ENCODE data around the gene CCDC102B.

The CCDC102B gene

DNA sequence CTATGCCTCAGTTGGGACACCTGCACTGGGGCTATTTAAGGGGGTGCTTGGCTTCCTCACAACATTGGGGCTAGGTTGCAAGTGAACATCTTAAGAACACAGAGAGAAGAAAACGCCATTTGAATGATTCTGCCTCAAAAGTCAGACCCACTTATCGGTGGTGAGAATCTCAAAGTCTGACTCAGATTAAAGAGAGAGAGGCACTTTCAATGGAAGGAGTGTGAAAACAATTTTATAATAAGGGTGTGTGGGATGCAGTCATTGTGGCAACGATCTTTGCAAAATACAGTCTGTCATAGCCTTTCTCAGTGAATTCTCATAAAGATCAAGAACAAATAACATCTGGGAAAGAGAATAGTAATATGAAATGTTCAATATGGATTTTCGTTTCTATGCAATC, 41.8 kb downstream of the CCDC102B start:
- in situ Hi-C loops (cut with HindIII; ENCODE audit: low pct_unique_long_range_greater_than_20kb, low sequenced_read_pairs): no loop called here
- DNase-seq (ENCODE audit: low read depth in 1 of 2, low spot score in 1 of 2): no peak

DNA sequence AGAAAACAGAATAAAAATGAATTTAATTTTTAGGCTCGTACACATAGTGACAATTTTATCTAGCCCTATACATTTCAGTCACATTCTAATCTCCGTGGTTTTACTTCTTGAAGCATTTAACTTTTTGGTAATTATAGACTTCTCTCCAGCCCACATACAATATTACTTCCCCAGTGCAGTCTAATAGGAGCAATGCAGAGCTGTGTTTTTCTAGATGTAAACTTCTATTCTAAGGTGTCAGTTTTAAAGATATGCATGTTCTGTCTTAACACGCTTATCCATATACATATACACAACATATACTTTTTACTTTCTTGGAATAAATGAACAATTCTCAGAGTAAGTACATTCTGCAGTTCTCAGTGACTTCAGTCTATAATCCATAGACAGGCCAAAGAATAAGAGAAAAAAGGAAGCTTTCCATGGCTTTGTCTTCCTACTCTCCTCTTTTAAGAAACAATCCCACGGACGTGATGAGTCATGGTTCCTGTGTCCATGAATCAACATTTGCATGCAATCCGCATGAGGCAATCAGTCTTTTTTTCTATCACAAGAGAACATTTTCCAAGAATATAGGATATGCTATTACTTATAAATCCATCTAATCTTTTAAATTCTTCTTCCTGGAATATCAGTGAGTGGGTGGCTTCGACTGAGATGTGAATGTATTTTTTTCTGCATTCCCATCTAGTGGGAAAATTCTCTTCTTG, 42.8 kb downstream of the CCDC102B start:
- no peak for TF ChIP-seq JUND (IDR thresholded peaks at IDR 0.05; ENCODE audit: low read depth)
- in situ Hi-C loops (cut with HindIII; ENCODE audit: low pct_unique_long_range_greater_than_20kb, low sequenced_read_pairs): no loop called here
- peak in 1 of 2 experiments; percentile 15 for DNase-seq (ENCODE audit: low read depth in 1 of 2, low spot score in 1 of 2)

More for the DNA sequence above, 41.8 kb downstream of the CCDC102B start:
- no peak for TF ChIP-seq JUND (IDR thresholded peaks at IDR 0.05; ENCODE audit: low read depth)

DNA sequence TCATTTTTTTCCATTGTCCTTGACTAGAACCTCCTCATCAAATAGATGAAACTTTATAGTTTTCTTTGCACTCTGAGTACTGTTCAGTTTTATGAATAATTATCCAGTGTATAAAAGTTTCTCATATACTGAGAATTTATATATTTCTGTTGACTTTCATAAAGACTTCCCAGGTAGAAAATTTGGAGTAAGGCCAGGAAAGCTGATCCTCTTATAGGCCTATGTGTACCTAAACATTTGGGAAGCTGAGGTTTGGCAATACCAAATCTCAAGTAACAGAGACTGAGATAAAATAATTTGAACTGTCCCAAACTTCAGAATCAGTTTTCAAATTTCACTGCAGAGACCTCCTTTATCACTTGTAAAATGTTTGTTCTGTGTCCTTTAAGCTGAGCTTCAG, 43.4 kb downstream of the CCDC102B start:
- no peak for TF ChIP-seq JUND (IDR thresholded peaks at IDR 0.05; ENCODE audit: low read depth)
- no peak for DNase-seq (ENCODE audit: low read depth in 1 of 2, low spot score in 1 of 2)
- in situ Hi-C loops (cut with HindIII; ENCODE audit: low pct_unique_long_range_greater_than_20kb, low sequenced_read_pairs): no loop called here

- in situ Hi-C loops (cut with HindIII; ENCODE audit: low pct_unique_long_range_greater_than_20kb, low sequenced_read_pairs): no loop called here
- no peak for TF ChIP-seq JUND (IDR thresholded peaks at IDR 0.05; ENCODE audit: low read depth)
- no peak for DNase-seq (ENCODE audit: low read depth in 1 of 2, low spot score in 1 of 2)
Measured at GRCh38 chr18:68842951-68843350, 45.1 kb downstream of the CCDC102B start.

GRCh38 chr18:68843473-68844089, 45.7 kb downstream of the CCDC102B start:
- DNase-seq (ENCODE audit: low read depth in 1 of 2, low spot score in 1 of 2): no peak
- in situ Hi-C loops (cut with HindIII; ENCODE audit: low pct_unique_long_range_greater_than_20kb, low sequenced_read_pairs): no loop called here
- no peak for TF ChIP-seq JUND (IDR thresholded peaks at IDR 0.05; ENCODE audit: low read depth)

GRCh38 chr18:68847219-68847837, 49.4 kb downstream of the CCDC102B start:
- no peak for TF ChIP-seq JUND (IDR thresholded peaks at IDR 0.05; ENCODE audit: low read depth)
- in situ Hi-C loops (cut with HindIII; ENCODE audit: low pct_unique_long_range_greater_than_20kb, low sequenced_read_pairs): no loop called here
- DNase-seq (ENCODE audit: low read depth in 1 of 2, low spot score in 1 of 2): peak in 1 of 2 experiments; percentile 23

- no peak for TF ChIP-seq JUND (IDR thresholded peaks at IDR 0.05; ENCODE audit: low read depth)
- in situ Hi-C loops (cut with HindIII; ENCODE audit: low pct_unique_long_range_greater_than_20kb, low sequenced_read_pairs): no loop called here
- no peak for DNase-seq (ENCODE audit: low read depth in 1 of 2, low spot score in 1 of 2)
Measured at GRCh38 chr18:68848242-68848641, 50.4 kb downstream of the CCDC102B start.

- in situ Hi-C loops (cut with HindIII; ENCODE audit: low pct_unique_long_range_greater_than_20kb, low sequenced_read_pairs): no loop called here
- TF ChIP-seq JUND (IDR thresholded peaks at IDR 0.05; ENCODE audit: low read depth): no peak
- DNase-seq (ENCODE audit: low read depth in 1 of 2, low spot score in 1 of 2): no peak
Measured at GRCh38 chr18:68854786-68855391, 57.0 kb downstream of the CCDC102B start.

GRCh38 chr18:68855491-68855890, 57.6 kb downstream of the CCDC102B start:
- no peak for DNase-seq (ENCODE audit: low read depth in 1 of 2, low spot score in 1 of 2)
- TF ChIP-seq JUND (IDR thresholded peaks at IDR 0.05; ENCODE audit: low read depth): no peak
- in situ Hi-C loops (cut with HindIII; ENCODE audit: low pct_unique_long_range_greater_than_20kb, low sequenced_read_pairs): no loop called here

DNA sequence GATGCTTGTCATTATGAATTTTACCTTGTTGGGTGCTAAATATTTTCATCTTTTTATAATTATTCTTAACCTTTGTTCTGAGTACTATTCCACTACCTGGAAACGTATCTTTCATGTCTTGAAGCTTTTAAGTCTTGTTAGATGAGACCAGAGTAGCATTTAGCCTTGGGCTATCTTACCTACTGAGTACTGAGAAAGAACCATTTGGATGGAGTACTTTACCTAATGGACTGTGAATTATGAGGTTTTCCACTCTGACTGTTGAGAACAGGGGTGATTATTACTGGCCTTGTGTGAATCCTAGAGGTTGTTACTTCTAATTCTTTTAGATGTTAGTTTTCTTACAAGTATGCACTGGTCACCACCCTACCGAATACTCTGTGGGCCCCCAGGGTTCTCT, 63.5 kb downstream of the CCDC102B start:
- TF ChIP-seq JUND (IDR thresholded peaks at IDR 0.05; ENCODE audit: low read depth): no peak
- in situ Hi-C loops (cut with HindIII; ENCODE audit: low pct_unique_long_range_greater_than_20kb, low sequenced_read_pairs): no loop called here
- no peak for DNase-seq (ENCODE audit: low read depth in 1 of 2, low spot score in 1 of 2)

DNA sequence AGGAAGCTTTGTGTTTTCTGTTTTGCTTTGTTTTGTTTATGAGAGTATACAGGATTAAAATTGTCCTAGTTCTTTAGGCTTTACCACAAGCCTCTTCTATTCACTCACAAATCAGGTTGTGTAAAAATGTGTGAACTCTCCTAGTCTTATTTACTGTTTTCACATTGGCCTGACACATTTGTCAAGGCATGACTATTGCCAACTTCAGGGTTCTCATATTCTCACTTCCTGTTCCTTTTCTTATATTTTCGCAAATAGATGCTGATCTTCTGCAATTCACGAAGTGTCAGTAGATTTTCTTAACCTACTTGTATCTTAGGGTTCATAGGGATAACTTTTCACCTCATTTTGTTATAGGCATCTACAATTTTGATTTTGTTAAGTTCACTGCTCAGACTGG, 67.1 kb downstream of the CCDC102B start:
- in situ Hi-C loops (cut with HindIII; ENCODE audit: low pct_unique_long_range_greater_than_20kb, low sequenced_read_pairs): no loop called here
- no peak for DNase-seq (ENCODE audit: low read depth in 1 of 2, low spot score in 1 of 2)
- TF ChIP-seq JUND (IDR thresholded peaks at IDR 0.05; ENCODE audit: low read depth): no peak

DNA sequence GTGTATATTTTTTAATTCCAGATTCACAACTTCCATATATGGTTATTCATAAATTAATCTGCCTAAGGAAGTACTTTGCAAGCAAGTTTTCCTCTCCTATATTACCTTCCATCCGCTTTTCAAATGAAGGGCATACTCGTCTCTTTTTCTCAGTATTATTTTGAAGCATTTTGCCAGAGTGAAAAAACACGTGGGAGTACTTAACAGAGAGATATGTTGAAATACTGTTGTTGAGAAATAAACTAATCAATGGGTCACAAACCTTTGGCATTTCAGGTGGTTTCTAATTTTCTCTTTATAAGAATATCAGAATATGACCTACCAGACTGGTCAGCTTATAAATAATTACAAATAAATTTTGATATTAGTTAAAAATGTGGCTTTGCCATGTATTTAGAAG, 67.6 kb downstream of the CCDC102B start:
- no peak for TF ChIP-seq JUND (IDR thresholded peaks at IDR 0.05; ENCODE audit: low read depth)
- no peak for DNase-seq (ENCODE audit: low read depth in 1 of 2, low spot score in 1 of 2)
- in situ Hi-C loops (cut with HindIII; ENCODE audit: low pct_unique_long_range_greater_than_20kb, low sequenced_read_pairs): no loop called here

GRCh38 chr18:68873003-68873402, 75.1 kb downstream of the CCDC102B start:
- DNase-seq (ENCODE audit: low read depth in 1 of 2, low spot score in 1 of 2): no peak
- in situ Hi-C loops (cut with HindIII; ENCODE audit: low pct_unique_long_range_greater_than_20kb, low sequenced_read_pairs): no loop called here
- no peak for TF ChIP-seq JUND (IDR thresholded peaks at IDR 0.05; ENCODE audit: low read depth)

Measured in T47D (cell line).